K562 (cell line): ENCODE results near the gene TBPL2. TPM values are rescaled to one million over a fixed set of nuclear protein-coding genes. Genes with fewer than 3 reads are reported as not detected.

Experiments used
- HMGN3 ChIP-seq: IDR thresholded peaks from 2 replicates; pipeline ENCODE4 v1.6.1; 2011; ENCODE audit warnings: borderline replicate concordance, low read depth, mild to moderate bottlenecking, mixed read lengths, low read length; ENCODE audit not compliant: insufficient read length; ENCODE audit errors: extremely low read depth
- KDM2B ChIP-seq: fragments of 250-450 bp; sonication (Bioruptor Pico); IDR thresholded peaks from 2 replicates; pipeline ENCODE4 v1.8.0; 2021; ENCODE audit warnings: mild to moderate bottlenecking, moderate library complexity
- KLF10 ChIP-seq: fragments of 250-450 bp; sonication (Bioruptor Pico); IDR thresholded peaks from 2 replicates; pipeline ENCODE4 v1.6.1; 2021; ENCODE audit warnings: matching md5 sums
- RERE ChIP-seq: sonication (generic); formaldehyde crosslinking; IDR thresholded peaks from 2 replicates; pipeline ENCODE4 v1.8.0; 2023; ENCODE audit warnings: missing genetic modification reagents, mild to moderate bottlenecking, borderline replicate concordance
- SRSF1 ChIP-seq: fragments of 200-400 bp; formaldehyde crosslinking; IDR thresholded peaks from 2 replicates; pipeline ENCODE4 v1.6.1; 2017; ENCODE audit warnings: mild to moderate bottlenecking, low read depth, low read length, moderate library complexity
- ZNF232 ChIP-seq: sonication (generic); formaldehyde crosslinking; IDR thresholded peaks from 2 replicates; pipeline ENCODE4 v1.8.0; 2022; ENCODE audit warnings: mild to moderate bottlenecking, missing genetic modification reagents
- polyA plus RNA-seq, 8 experiments: library from polyadenylated mRNA; depleted of rRNA in 4 of 8; stranded (reverse) in 5 of 8; unstranded in 3 of 8; fragments of >200 nt; fragmentation: Nextera tagmentation in 2 of 8; fragmentation: Illumina TruSeq in 1 of 8; extraction: Ambion mirVana in 2 of 8; extraction: Trizol in 1 of 8; gene quantifications; 2 replicates each; pipeline versions ENCODE4 v1.2.1 to v1.2.3, GENCODE V29; 2011 to 2014; ENCODE audit warnings: inconsistent platforms in 1 of 8, missing spikeins in 1 of 8
- total RNA-seq, 7 experiments: library from RNA; depleted of rRNA in 6 of 7; stranded (reverse); fragments of >200 nt in 6 of 7; fragmentation: Illumina TruSeq in 2 of 7; extraction: Trizol in 2 of 7; gene quantifications; 2 replicates each; pipeline versions ENCODE4 v1.2.1 to v1.2.3, GENCODE V29; 2011 to 2021; ENCODE audit warnings: low replicate concordance in 1 of 7

Gene TBPL2
- total and polyA plus RNA-seq, 9 of the 15 experiments (the other 6 are each of a cell fraction or from before 2014, with no cell fraction given) = not detected

GRCh38 chr14:55372825-55373224 is 67.6 kb downstream of the TBPL2 start (continued):
- TF ChIP-seq RERE (no peak), KLF10 (no peak), KDM2B (CRISPR knock-in tag) (no peak), ZNF232 (no peak), HMGN3 (no peak), SRSF1 (no peak)
